Lower leg skin (tissue), 3 donors: ENCODE data around the gene PDCL3.

ENCODE experiments used
- POLR2A ChIP-seq, 2 donors: fragments of 450-650 bp; IDR thresholded peaks; one replicate each; pipeline ENCODE4 v1.6.1; 2016 to 2017; ENCODE audit warnings: antibody characterized with exemption in 2 of 2, mild to moderate bottlenecking in 1 of 2, moderate library complexity in 1 of 2
- TF ChIP-seq, protein P1 (sequence below), 3 donors: fragments of 450-650 bp; IDR thresholded peaks; one replicate each; pipeline ENCODE4 v1.5.1; 2016; ENCODE audit warnings: antibody characterized with exemption in 3 of 3, mild to moderate bottlenecking in 3 of 3, moderate library complexity in 2 of 3

- TF ChIP-seq, protein P1, sequence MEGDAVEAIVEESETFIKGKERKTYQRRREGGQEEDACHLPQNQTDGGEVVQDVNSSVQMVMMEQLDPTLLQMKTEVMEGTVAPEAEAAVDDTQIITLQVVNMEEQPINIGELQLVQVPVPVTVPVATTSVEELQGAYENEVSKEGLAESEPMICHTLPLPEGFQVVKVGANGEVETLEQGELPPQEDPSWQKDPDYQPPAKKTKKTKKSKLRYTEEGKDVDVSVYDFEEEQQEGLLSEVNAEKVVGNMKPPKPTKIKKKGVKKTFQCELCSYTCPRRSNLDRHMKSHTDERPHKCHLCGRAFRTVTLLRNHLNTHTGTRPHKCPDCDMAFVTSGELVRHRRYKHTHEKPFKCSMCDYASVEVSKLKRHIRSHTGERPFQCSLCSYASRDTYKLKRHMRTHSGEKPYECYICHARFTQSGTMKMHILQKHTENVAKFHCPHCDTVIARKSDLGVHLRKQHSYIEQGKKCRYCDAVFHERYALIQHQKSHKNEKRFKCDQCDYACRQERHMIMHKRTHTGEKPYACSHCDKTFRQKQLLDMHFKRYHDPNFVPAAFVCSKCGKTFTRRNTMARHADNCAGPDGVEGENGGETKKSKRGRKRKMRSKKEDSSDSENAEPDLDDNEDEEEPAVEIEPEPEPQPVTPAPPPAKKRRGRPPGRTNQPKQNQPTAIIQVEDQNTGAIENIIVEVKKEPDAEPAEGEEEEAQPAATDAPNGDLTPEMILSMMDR (IDR thresholded peaks at IDR 0.05), result no peak
- TF ChIP-seq POLR2A (IDR thresholded peaks at IDR 0.05), result no peak
Measured at GRCh38 chr2:100577777-100578176, 15.0 kb downstream of the PDCL3 start.
